Right atrium auricular region (tissue), 2 donors: Measurements from ENCODE around the gene EFCAB5. TPM values are rescaled to one million over a fixed set of nuclear protein-coding genes. Genes with fewer than 3 reads are reported as not detected.
A peak's percentile ranks its signal among the peaks of the same experiment; 100 is the strongest.

Experiments used
- DNase-seq: peaks from one replicate; pipeline ENCODE4 v3.0.0-alpha.2; 2019; ENCODE audit warnings: low spot score
- H3K27ac ChIP-seq, 2 donors: fragments of 200-600 bp; sonication (generic); 1 replicate in 1 of 2; 2 replicates in 1 of 2; pipeline ENCODE4 v1.5.1; 2016 to 2019
- H3K27me3 ChIP-seq, 2 donors: fragments of 200-600 bp; sonication (generic); one replicate each; pipeline versions ENCODE4 v1.5.1 to v1.6.0; 2017 to 2019
- H3K36me3 ChIP-seq: fragments of 200-600 bp; sonication (generic); one replicate; pipeline ENCODE4 v1.5.1; 2016
- H3K4me1 ChIP-seq, 2 donors: fragments of 200-600 bp; sonication (generic); one replicate each; pipeline versions ENCODE4 v1.5.1 to v1.6.0; 2017 to 2019
- H3K4me3 ChIP-seq, 2 donors: fragments of 200-600 bp; sonication (generic); 1 replicate in 1 of 2; 2 replicates in 1 of 2; pipeline ENCODE4 v1.5.1; 2017 to 2019; ENCODE audit warnings: mild to moderate bottlenecking in 1 of 2, moderate library complexity in 1 of 2
- H3K9me3 ChIP-seq, 2 donors: fragments of 200-600 bp; sonication (generic); one replicate each; pipeline ENCODE4 v1.5.1; 2019
- CTCF ChIP-seq, 2 donors: fragments of 200-600 bp; sonication (generic); IDR thresholded peaks; one replicate each; pipeline ENCODE4 v1.5.1; 2019; ENCODE audit warnings: antibody characterized with exemption in 2 of 2
- total RNA-seq, 2 donors: library from RNA; depleted of rRNA; stranded (reverse); fragments of >200 nt; gene quantifications; one replicate each; pipeline ENCODE4 v1.1.0, GENCODE V29; 2016

Gene EFCAB5
- total RNA-seq, 2 donors from 2014 or later, result not detected

GRCh38 chr17:30091121-30091670, 149.8 kb downstream of the EFCAB5 start:
- Histone ChIP-seq H3K27me3 (no peaks in the 10 kb centered on the region), H3K4me1 (peaks cover 0 to 9% of the 10 kb centered on the region in 2 donors), H3K27ac (no peak overlapping the region), H3K4me3 (no peak overlapping the region), H3K9me3 (no peaks in the 10 kb centered on the region), H3K36me3 (no peaks in the 10 kb centered on the region)
- TF ChIP-seq CTCF (IDR thresholded peaks at IDR 0.05), result no peak
- DNase-seq, result no peak

GRCh38 chr17:30091771-30092170, 150.3 kb downstream of the EFCAB5 start:
- Histone ChIP-seq H3K4me3 (no peak overlapping the region), H3K27ac (no peak overlapping the region), H3K27me3 (no peaks in the 10 kb centered on the region), H3K4me1 (peaks cover 0 to 9% of the 10 kb centered on the region in 2 donors), H3K36me3 (no peaks in the 10 kb centered on the region), H3K9me3 (no peaks in the 10 kb centered on the region)
- TF ChIP-seq CTCF (IDR thresholded peaks at IDR 0.05), result no peak
- no peak for DNase-seq

GRCh38 chr17:30092886-30093285, 151.5 kb downstream of the EFCAB5 start:
- DNase-seq, result no peak
- H3K4me1 ChIP-seq, result peaks cover 0 to 9% of the 10 kb centered on the region in 2 donors
- no peak for TF ChIP-seq CTCF (IDR thresholded peaks at IDR 0.05)
- H3K4me3 ChIP-seq, result no peak overlapping the region
- no peaks in the 10 kb centered on the region for H3K36me3 ChIP-seq
- H3K27ac ChIP-seq, result no peak overlapping the region
- no peaks in the 10 kb centered on the region for H3K9me3 ChIP-seq
- no peaks in the 10 kb centered on the region for H3K27me3 ChIP-seq

GRCh38 chr17:30093463-30094147, 152.2 kb downstream of the EFCAB5 start:
- Histone ChIP-seq H3K36me3 (no peaks in the 10 kb centered on the region), H3K4me3 (no peak overlapping the region), H3K27me3 (no peaks in the 10 kb centered on the region), H3K27ac (no peak overlapping the region), H3K9me3 (no peaks in the 10 kb centered on the region), H3K4me1 (peaks cover 0 to 9% of the 10 kb centered on the region in 2 donors)
- no peak for DNase-seq
- TF ChIP-seq CTCF (IDR thresholded peaks at IDR 0.05), result peak; percentile 62 to 93

GRCh38 chr17:30095507-30096244, 154.2 kb downstream of the EFCAB5 start:
- H3K27ac ChIP-seq, result no peak overlapping the region

More at GRCh38 chr17:30095507-30096244, 154.2 kb downstream of the EFCAB5 start:
- Histone ChIP-seq H3K36me3 (no peaks in the 10 kb centered on the region), H3K27me3 (no peaks in the 10 kb centered on the region), H3K4me1 (peaks cover 0 to 9% of the 10 kb centered on the region in 2 donors), H3K4me3 (no peak overlapping the region), H3K9me3 (no peaks in the 10 kb centered on the region)
- TF ChIP-seq CTCF (IDR thresholded peaks at IDR 0.05), result peak; percentile 53 to 57
- DNase-seq, result no peak
